NCI-H446 (cell line): ENCODE data around the gene E4F1.

Source experiments
- DNase-seq, 2 experiments: peaks; one replicate each; lab custom pipeline; 2025; lab: John Stamatoyannopoulos, UW

E4F1 gene, protein sequence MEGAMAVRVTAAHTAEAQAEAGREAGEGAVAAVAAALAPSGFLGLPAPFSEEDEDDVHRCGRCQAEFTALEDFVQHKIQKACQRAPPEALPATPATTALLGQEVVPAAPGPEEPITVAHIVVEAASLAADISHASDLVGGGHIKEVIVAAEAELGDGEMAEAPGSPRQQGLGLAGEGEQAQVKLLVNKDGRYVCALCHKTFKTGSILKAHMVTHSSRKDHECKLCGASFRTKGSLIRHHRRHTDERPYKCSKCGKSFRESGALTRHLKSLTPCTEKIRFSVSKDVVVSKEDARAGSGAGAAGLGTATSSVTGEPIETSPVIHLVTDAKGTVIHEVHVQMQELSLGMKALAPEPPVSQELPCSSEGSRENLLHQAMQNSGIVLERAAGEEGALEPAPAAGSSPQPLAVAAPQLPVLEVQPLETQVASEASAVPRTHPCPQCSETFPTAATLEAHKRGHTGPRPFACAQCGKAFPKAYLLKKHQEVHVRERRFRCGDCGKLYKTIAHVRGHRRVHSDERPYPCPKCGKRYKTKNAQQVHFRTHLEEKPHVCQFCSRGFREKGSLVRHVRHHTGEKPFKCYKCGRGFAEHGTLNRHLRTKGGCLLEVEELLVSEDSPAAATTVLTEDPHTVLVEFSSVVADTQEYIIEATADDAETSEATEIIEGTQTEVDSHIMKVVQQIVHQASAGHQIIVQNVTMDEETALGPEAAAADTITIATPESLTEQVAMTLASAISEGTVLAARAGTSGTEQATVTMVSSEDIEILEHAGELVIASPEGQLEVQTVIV

GRCh38 chr16:2223221-2223941 is at the start of gene E4F1:
TSS of gene E4F1 (plus strand) at chr16:2223591. CDS start at chr16:2223614, 23 bp downstream.
- peak; percentile 94 to 99 for DNase-seq

- no peak for DNase-seq
Measured at GRCh38 chr16:2173916-2174315, 49.5 kb upstream of the E4F1 start.

DNA sequence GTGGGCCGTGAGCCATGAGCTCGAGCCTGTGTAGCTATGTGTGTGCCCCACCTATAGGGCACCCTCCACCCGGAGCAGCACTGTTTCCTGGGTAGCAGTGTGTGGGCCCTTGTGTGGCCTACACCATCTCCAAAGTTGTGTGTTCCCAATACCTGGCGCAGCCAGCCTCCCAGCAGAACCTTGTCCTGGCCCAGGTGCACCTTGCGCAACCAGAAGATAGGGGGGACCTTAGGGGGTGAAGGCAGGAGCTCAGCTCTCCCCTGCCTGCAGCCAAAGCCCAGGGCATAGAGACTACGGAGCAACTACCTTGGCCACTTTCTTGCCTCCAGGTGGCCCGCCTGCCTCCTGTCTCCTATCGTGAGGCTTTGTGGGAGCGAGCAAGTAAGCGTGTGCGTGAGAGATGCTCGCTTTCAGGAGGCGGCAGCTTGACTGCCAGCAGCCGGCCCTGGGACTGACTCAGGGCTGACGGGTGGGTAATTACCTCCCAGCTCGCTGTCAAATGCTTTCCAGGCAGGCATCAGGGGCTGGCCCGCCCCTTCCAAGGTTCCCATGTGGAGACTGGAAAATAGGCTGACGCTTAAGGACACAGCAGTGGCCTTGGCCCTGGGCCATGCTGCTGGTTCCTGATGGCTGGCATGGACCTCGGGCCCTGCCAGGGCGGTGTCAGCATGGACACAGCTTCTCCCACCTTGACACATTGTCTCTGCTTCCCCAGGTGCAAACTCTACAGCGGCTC is 48.8 kb upstream of the E4F1 start:
- DNase-seq: no peak

- DNase-seq: no peak
Measured at GRCh38 chr16:2175454-2175853, 47.9 kb upstream of the E4F1 start.

- DNase-seq: no peak
Measured at GRCh38 chr16:2176047-2176446, 47.3 kb upstream of the E4F1 start.

DNA sequence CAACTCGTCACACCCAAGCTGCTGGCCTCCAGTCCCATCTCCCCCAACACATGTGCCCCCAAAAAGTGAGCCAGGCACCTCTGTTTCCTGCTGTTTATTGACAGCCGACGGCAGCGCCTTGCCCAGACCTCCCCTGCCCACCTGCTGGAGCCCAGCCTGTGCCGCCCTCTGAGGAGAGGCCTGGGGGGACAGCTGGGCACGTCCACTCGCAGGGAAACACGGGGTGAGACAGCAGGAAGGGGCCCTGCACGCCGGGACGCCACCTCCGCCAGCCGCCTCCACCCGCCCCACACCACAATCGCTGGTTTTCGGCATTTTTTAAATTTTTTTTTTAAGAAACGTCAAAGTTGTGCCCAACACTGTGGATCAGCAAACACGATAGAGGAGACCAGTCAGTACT is 46.3 kb upstream of the E4F1 start:
- no peak for DNase-seq

DNA sequence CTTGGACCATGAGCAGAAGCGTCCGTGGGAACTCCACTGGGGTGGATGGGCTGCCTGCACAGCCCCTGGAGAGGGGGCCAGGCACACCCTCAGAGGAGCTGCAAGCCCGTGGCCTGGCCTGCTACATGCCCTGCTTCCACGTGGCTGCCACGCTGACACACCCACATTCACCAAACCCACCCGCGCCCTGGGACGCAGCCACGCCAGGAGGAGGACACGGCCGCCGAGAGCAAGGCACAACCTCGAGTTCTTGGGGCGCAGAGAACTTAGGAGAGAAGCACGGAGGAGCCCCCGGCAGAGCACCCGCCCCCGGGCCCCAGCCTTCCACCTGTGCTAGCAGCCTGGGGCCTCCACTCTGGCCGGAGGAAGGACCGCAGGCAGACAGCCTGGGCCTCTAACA is 45.8 kb upstream of the E4F1 start:
- DNase-seq: no peak

- DNase-seq: no peak
Measured at GRCh38 chr16:2178321-2179106, 44.9 kb upstream of the E4F1 start.

- DNase-seq: no peak
Measured at GRCh38 chr16:2179107-2179501, 44.3 kb upstream of the E4F1 start.

GRCh38 chr16:2179576-2179975 is 43.8 kb upstream of the E4F1 start:
- no peak for DNase-seq

GRCh38 chr16:2180461-2180860 is 42.9 kb upstream of the E4F1 start:
- DNase-seq: no peak

DNA sequence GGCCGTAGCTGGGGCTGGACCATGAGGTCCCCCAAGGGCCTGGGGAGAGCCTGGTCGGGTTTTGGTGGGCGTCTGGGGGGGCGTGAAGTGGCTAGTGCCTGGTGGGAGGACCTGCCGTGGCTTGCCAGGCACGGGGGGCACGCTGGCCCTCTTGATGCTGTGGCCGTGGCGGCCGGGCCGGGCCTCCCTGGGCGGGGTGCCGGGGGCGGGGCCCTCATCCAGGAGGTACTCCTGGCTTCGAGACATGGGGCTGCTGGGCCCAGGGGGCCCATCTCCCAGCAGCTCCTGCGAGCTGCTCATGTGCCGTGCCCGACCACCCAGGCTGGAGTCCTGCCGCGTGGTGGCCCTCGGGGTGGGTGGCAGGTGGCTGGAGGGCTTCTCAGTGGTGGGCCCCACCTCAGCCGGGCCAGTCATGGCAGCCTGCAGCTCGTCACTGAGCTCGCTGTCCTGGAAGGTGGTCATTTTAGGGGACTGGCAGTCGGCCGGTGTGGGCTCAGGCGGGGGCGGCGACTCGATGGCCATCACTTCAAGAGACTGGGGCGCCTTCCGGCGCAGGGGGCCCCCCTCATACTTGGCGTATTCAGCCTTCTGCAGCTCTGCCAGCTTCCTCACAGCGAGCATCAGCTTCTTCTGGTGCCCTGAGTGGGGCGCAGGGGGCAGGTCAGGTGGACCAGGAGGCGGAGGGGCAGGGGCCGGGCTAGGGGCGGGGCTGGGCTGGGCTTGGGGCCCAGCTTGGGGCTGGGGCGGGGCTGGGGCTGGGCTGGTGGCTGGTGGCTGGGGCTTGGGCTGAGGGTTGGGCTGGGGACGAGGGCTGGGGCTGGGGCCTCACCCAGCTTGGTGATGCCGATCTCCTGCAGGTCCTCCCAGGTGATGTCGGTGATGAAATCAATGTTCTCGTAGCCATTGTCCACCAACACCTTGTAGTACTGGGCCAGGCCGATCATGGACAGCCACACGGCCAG is 42.1 kb upstream of the E4F1 start:
- no peak for DNase-seq

GRCh38 chr16:2181952-2182351 is 41.4 kb upstream of the E4F1 start:
- DNase-seq: no peak

- DNase-seq: no peak
Measured at GRCh38 chr16:2183671-2184070, 39.7 kb upstream of the E4F1 start.

DNA sequence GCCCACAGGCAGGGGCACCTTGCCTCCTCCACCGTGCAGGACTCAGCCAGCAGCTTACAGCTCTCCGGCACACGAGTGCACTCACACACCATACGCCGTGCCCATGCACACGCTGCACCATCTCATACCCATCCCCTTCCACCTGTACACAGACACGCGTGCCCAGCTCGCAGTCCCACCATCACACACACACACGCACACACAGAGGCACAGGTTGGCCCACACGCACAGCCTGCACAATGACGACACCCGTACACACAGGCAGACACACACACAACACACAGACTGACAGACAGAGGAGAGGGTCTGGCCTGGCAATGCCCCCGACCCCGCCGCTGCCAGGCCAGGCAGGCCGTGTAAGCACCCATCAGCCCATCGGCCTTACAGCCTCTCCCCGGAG is 39.0 kb upstream of the E4F1 start:
- no peak for DNase-seq

- DNase-seq: no peak
Measured at GRCh38 chr16:2184962-2185361, 38.4 kb upstream of the E4F1 start.

- DNase-seq: no peak
Measured at GRCh38 chr16:2186064-2186463, 37.3 kb upstream of the E4F1 start.

- DNase-seq: no peak
Measured at GRCh38 chr16:2186505-2186904, 36.9 kb upstream of the E4F1 start.

DNA sequence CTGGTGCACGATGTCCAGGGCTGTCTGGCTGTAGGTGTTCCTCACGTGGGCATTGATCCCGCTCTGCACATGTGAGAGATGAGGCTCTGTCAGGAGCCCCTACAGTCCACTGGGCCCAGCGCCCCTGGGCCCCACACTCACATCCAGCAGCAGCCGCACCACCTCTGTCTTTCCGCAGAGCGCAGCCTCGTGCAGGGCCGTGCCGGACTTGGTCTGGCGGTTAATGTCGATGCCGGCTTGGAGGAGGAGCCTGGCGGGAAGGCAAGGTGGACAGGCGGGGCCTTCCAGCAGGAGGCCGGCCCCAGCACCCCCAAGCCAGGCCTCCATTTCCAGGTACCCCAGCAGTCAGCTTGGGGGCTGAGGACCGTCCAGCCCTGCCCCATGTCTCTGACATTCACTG is 36.2 kb upstream of the E4F1 start:
- DNase-seq: no peak

- no peak for DNase-seq
Measured at GRCh38 chr16:2188395-2188794, 35.0 kb upstream of the E4F1 start.
